ENCODE data around the gene PIEZO1.

The PIEZO1 gene

GRCh38 chr16:88701581-88702370 is 83.2 kb downstream of the PIEZO1 start:
- Mint-ChIP-seq H3K4me3 (peak overlapping the region; percentile 94), H3K27me3 (no peaks in the 10 kb centered on the region), H3K9me3 (no peaks in the 10 kb centered on the region), H3K4me1 (peaks cover 33% of the 10 kb centered on the region), H3K36me3 (ENCODE audit: insufficient read depth) (peaks cover 43% of the 10 kb centered on the region), H3K27ac (ENCODE audit: low read depth) (peak overlapping the region; percentile 96)
- DNase-seq (ENCODE audit: low spot score in 2 of 2) (no peak), ATAC-seq (replicated peaks; ENCODE audit: extremely low read depth, poor library complexity, severe bottlenecking) (no peak)

GRCh38 chr16:88700636-88701482 is 84.2 kb downstream of the PIEZO1 start:
- H3K4me1 Mint-ChIP-seq, result peaks cover 33% of the 10 kb centered on the region
- H3K4me3 Mint-ChIP-seq, result peak overlapping the region; percentile 94
- H3K9me3 Mint-ChIP-seq, result no peaks in the 10 kb centered on the region
- H3K27me3 Mint-ChIP-seq, result no peaks in the 10 kb centered on the region
- peak overlapping the region; percentile 96 for H3K27ac Mint-ChIP-seq (ENCODE audit: low read depth)
- peak; percentile 83 to 94 for DNase-seq (ENCODE audit: low spot score in 2 of 2)
- H3K36me3 Mint-ChIP-seq (ENCODE audit: insufficient read depth), result peaks cover 43% of the 10 kb centered on the region
- ATAC-seq (replicated peaks; ENCODE audit: extremely low read depth, poor library complexity, severe bottlenecking), result peak; percentile 78

- Mint-ChIP-seq H3K27me3 (no peaks in the 10 kb centered on the region), H3K36me3 (ENCODE audit: insufficient read depth) (peaks cover 44% of the 10 kb centered on the region), H3K27ac (ENCODE audit: low read depth) (peak overlapping the region; percentile 96)
These were observed 84.7 kb downstream of the PIEZO1 start for GRCh38 chr16:88700322-88700635.

GRCh38 chr16:88699180-88699579 is 85.8 kb downstream of the PIEZO1 start:
- ATAC-seq (replicated peaks; ENCODE audit: extremely low read depth, poor library complexity, severe bottlenecking) (no peak), DNase-seq (ENCODE audit: low spot score in 2 of 2) (no peak)
- H3K27me3 Mint-ChIP-seq, result no peaks in the 10 kb centered on the region
- H3K9me3 Mint-ChIP-seq, result no peaks in the 10 kb centered on the region
- H3K4me3 Mint-ChIP-seq, result peak overlapping the region; percentile 94
- peak overlapping the region; percentile 61 for H3K27ac Mint-ChIP-seq (ENCODE audit: low read depth)
- peaks cover 43% of the 10 kb centered on the region for H3K36me3 Mint-ChIP-seq (ENCODE audit: insufficient read depth)
- H3K4me1 Mint-ChIP-seq, result peaks cover 23% of the 10 kb centered on the region

More at GRCh38 chr16:88700322-88700635, 84.7 kb downstream of the PIEZO1 start:
- H3K4me3 Mint-ChIP-seq, result peak overlapping the region; percentile 94
- H3K4me1 Mint-ChIP-seq, result peaks cover 30% of the 10 kb centered on the region
- ATAC-seq (replicated peaks; ENCODE audit: extremely low read depth, poor library complexity, severe bottlenecking) (no peak), DNase-seq (ENCODE audit: low spot score in 2 of 2) (no peak)
- H3K9me3 Mint-ChIP-seq, result no peaks in the 10 kb centered on the region

- Mint-ChIP-seq H3K9me3 (no peaks in the 10 kb centered on the region), H3K4me1 (peaks cover 18% of the 10 kb centered on the region), H3K27me3 (no peaks in the 10 kb centered on the region), H3K36me3 (ENCODE audit: insufficient read depth) (peaks cover 39% of the 10 kb centered on the region), H3K4me3 (no peak overlapping the region), H3K27ac (ENCODE audit: low read depth) (no peak overlapping the region)
- no peak for DNase-seq (ENCODE audit: low spot score in 2 of 2)
- no peak for ATAC-seq (replicated peaks; ENCODE audit: extremely low read depth, poor library complexity, severe bottlenecking)
These were observed 86.4 kb downstream of the PIEZO1 start for GRCh38 chr16:88698646-88699045.

GRCh38 chr16:88697831-88698615 is 87.0 kb downstream of the PIEZO1 start:
- ATAC-seq (replicated peaks; ENCODE audit: extremely low read depth, poor library complexity, severe bottlenecking) (no peak), DNase-seq (ENCODE audit: low spot score in 2 of 2) (no peak)
- H3K27ac Mint-ChIP-seq (ENCODE audit: low read depth), result peak overlapping the region; percentile 70
- no peak overlapping the region for H3K4me3 Mint-ChIP-seq
- peaks cover 39% of the 10 kb centered on the region for H3K36me3 Mint-ChIP-seq (ENCODE audit: insufficient read depth)
- H3K27me3 Mint-ChIP-seq, result no peaks in the 10 kb centered on the region
- H3K9me3 Mint-ChIP-seq, result no peaks in the 10 kb centered on the region
- peaks cover 11% of the 10 kb centered on the region for H3K4me1 Mint-ChIP-seq

GRCh38 chr16:88697116-88697830 is 87.7 kb downstream of the PIEZO1 start:
- H3K36me3 Mint-ChIP-seq (ENCODE audit: insufficient read depth), result peaks cover 39% of the 10 kb centered on the region
- peaks cover 13% of the 10 kb centered on the region for H3K4me1 Mint-ChIP-seq
- H3K27ac Mint-ChIP-seq (ENCODE audit: low read depth), result peak overlapping the region; percentile 70

GRCh38 chr16:88696441-88696840 is 88.6 kb downstream of the PIEZO1 start:
- H3K27ac Mint-ChIP-seq (ENCODE audit: low read depth), result no peak overlapping the region
- no peaks in the 10 kb centered on the region for H3K9me3 Mint-ChIP-seq
- DNase-seq (ENCODE audit: low spot score in 2 of 2) (no peak), ATAC-seq (replicated peaks; ENCODE audit: extremely low read depth, poor library complexity, severe bottlenecking) (no peak)
- H3K36me3 Mint-ChIP-seq (ENCODE audit: insufficient read depth), result peaks cover 40% of the 10 kb centered on the region
- H3K4me3 Mint-ChIP-seq, result no peak overlapping the region
- peaks cover 20% of the 10 kb centered on the region for H3K4me1 Mint-ChIP-seq
- no peaks in the 10 kb centered on the region for H3K27me3 Mint-ChIP-seq

More at GRCh38 chr16:88697116-88697830, 87.7 kb downstream of the PIEZO1 start:
- DNase-seq (ENCODE audit: low spot score in 2 of 2), result no peak
- ATAC-seq (replicated peaks; ENCODE audit: extremely low read depth, poor library complexity, severe bottlenecking), result no peak
- H3K27me3 Mint-ChIP-seq, result no peaks in the 10 kb centered on the region
- H3K9me3 Mint-ChIP-seq, result no peaks in the 10 kb centered on the region
- no peak overlapping the region for H3K4me3 Mint-ChIP-seq

GRCh38 chr16:88695753-88696152 is 89.3 kb downstream of the PIEZO1 start:
- ATAC-seq (replicated peaks; ENCODE audit: extremely low read depth, poor library complexity, severe bottlenecking), result no peak
- H3K4me1 Mint-ChIP-seq, result peaks cover 23% of the 10 kb centered on the region
- DNase-seq (ENCODE audit: low spot score in 2 of 2), result no peak
- H3K36me3 Mint-ChIP-seq (ENCODE audit: insufficient read depth), result peaks cover 36% of the 10 kb centered on the region
- no peaks in the 10 kb centered on the region for H3K9me3 Mint-ChIP-seq
- no peak overlapping the region for H3K4me3 Mint-ChIP-seq
- no peak overlapping the region for H3K27ac Mint-ChIP-seq (ENCODE audit: low read depth)
- H3K27me3 Mint-ChIP-seq, result no peaks in the 10 kb centered on the region

GRCh38 chr16:88695218-88695617 is 89.8 kb downstream of the PIEZO1 start:
- Mint-ChIP-seq H3K9me3 (no peaks in the 10 kb centered on the region), H3K36me3 (ENCODE audit: insufficient read depth) (peaks cover 30% of the 10 kb centered on the region), H3K4me3 (no peak overlapping the region), H3K27ac (ENCODE audit: low read depth) (no peak overlapping the region), H3K27me3 (no peaks in the 10 kb centered on the region), H3K4me1 (peaks cover 28% of the 10 kb centered on the region)
- ATAC-seq (replicated peaks; ENCODE audit: extremely low read depth, poor library complexity, severe bottlenecking), result no peak
- DNase-seq (ENCODE audit: low spot score in 2 of 2), result no peak

GRCh38 chr16:88694221-88695087 is 90.6 kb downstream of the PIEZO1 start:
- Mint-ChIP-seq H3K36me3 (ENCODE audit: insufficient read depth) (peaks cover 27% of the 10 kb centered on the region), H3K4me3 (no peak overlapping the region), H3K27ac (ENCODE audit: low read depth) (peak overlapping the region; percentile 16), H3K27me3 (no peaks in the 10 kb centered on the region), H3K9me3 (no peaks in the 10 kb centered on the region), H3K4me1 (peaks cover 22% of the 10 kb centered on the region)
- ATAC-seq (replicated peaks; ENCODE audit: extremely low read depth, poor library complexity, severe bottlenecking) (no peak), DNase-seq (ENCODE audit: low spot score in 2 of 2) (no peak)

Measured in central memory CD8-positive, alpha-beta T cell (primary cell).